ENCODE data around the gene PCSK1N. TPM values are rescaled to one million over a fixed set of nuclear protein-coding genes. Genes with fewer than 3 reads are reported as not detected.

The PCSK1N gene
- total and polyA plus RNA-seq, 9 of the 15 experiments (the other 6 are each of a cell fraction or from before 2014, with no cell fraction given), result 0.07 to 0.55 (median 0.54) TPM; not detected in 6

DNA sequence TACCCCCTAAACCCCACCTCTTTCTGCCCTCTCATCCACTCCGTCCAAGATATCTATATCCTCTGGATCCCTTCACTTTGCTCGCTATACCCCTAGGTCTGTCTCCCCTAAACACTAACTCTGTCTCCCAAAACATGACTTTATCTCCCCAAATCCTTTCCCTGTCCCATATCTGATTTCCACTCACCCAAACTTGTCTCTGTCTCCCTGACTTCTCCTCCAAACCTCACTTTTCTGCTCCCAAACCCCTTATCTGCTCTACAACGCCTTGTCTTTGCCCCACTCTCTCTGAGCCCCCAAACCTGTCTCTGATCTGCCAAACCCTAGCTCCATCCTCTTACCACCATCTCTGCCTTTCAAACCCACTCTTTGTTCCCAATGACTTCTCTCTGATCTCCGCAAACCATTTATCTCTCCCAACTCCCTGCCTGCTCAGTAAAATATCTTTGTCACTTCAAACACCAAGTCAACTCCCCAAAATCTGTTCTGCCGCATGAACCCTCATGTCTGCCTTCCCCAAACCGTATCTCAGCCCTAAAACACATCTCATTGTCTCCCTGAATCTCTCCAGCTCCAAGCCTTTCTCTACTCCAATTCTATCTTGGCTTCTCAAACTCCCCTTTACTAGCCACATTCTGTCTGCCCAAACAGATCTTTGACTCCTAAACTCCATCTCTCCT, 48.4 kb downstream of the PCSK1N start:
- H3K9me3 ChIP-seq (replicated peaks; ENCODE audit: control insufficient read depth, insufficient read depth, low read depth, low read length), result no peaks in the 10 kb centered on the region
- intact Hi-C loops (cut with micrococcal nuclease) (loop anchor here (5.0 kb wide), 1 partner anchor 90 kb away; the partner anchor contains the start of gene SUV39H1), in situ Hi-C loops (cut with MboI) (no loop called here)
- peaks cover 91% of the 10 kb centered on the region for H3K79me2 ChIP-seq (ENCODE audit: control insufficient read depth, insufficient read depth, low read length)
- no peaks in the 10 kb centered on the region for H4K20me1 ChIP-seq (replicated peaks; ENCODE audit: control insufficient read depth, insufficient read depth, low read length)
- H3K36me3 ChIP-seq (ENCODE audit: control insufficient read depth, insufficient read depth, low read length), result peaks cover 38% of the 10 kb centered on the region; the same call in 2 of the 3 replicates
- no peaks in the 10 kb centered on the region for H3K27me3 ChIP-seq (ENCODE audit: control insufficient read depth in 2 of 2, insufficient read depth in 2 of 2, low read length in 2 of 2)
- ChIA-PET POLR2A (interaction anchor here (0.5 to 1.5 kb wide), 2 partner anchors 14 to 88 kb away, joined by 4 to 6 read pairs; no protein-coding TSS in a partner anchor), CTCF (ENCODE audit: low intra/inter-chr PET ratio) (no interaction called here)
- peak overlapping the region; percentile 75 for H3K4me3 ChIP-seq
- BruUV-seq (replicated peaks), result no TSS peak
- FAIRE-seq (no peak), DNase-seq (ENCODE audit: extremely low read depth in 1 of 4, low spot score in 3 of 4) (no peak), ATAC-seq (no peak)
- peak overlapping the region; percentile 85 for H3K27ac ChIP-seq (ENCODE audit: extremely low read depth, low read depth, low read length)
- peaks cover 41 to 63% of the 10 kb centered on the region in 2 experiments; a peak in 4 of 5 replicates for H3K4me1 ChIP-seq (replicated peaks in 1 of 2; ENCODE audit: control insufficient read depth in 2 of 2, insufficient read depth in 2 of 2, low read length in 2 of 2)
- peak overlapping the region; percentile 94 for H3K9ac ChIP-seq (ENCODE audit: insufficient read depth in 1 of 2, low read depth in 2 of 2, low read length in 2 of 2)
- peak overlapping the region; percentile 93 for H3K4me2 ChIP-seq (ENCODE audit: insufficient read depth, low read length)
- H2AFZ ChIP-seq (ENCODE audit: low read depth, low read length), result no peak overlapping the region
- WGBS (ENCODE audit: insufficient coverage, low coverage, missing lambda C conversion rate), result 0% methylated on average over 4 of the region's 6 CpGs
- H3K9me1 ChIP-seq (ENCODE audit: control insufficient read depth, insufficient read depth, low read length), result no peaks in the 10 kb centered on the region
- TF ChIP-seq ARNT (IDR thresholded peaks at IDR 0.05) (0 out of 4 replicates have a peak, but pooled peaks of 1 of the 2 experiments have one; percentile 14), ARID1B (IDR thresholded peaks at IDR 0.05) (0 out of 2 replicates have a peak, but pooled peaks have one; percentile 27), NFRKB (IDR thresholded peaks at IDR 0.05; ENCODE audit: low read depth) (0 out of 2 replicates have a peak, but pooled peaks have one; percentile 25), IRF2 (CRISPR knock-in tag; IDR thresholded peaks at IDR 0.05) (no peak), ZNF707 (CRISPR knock-in tag; conservative IDR thresholded peaks at IDR 0.05) (no peak), OTX1 (CRISPR knock-in tag; IDR thresholded peaks at IDR 0.05) (no peak), CHD4 (IDR thresholded peaks at IDR 0.05; ENCODE audit: insufficient read depth, insufficient replicate concordance, low read depth, low read length, poor library complexity, severe bottlenecking) (no peak)
- TF ChIP-seq, protein P1, sequence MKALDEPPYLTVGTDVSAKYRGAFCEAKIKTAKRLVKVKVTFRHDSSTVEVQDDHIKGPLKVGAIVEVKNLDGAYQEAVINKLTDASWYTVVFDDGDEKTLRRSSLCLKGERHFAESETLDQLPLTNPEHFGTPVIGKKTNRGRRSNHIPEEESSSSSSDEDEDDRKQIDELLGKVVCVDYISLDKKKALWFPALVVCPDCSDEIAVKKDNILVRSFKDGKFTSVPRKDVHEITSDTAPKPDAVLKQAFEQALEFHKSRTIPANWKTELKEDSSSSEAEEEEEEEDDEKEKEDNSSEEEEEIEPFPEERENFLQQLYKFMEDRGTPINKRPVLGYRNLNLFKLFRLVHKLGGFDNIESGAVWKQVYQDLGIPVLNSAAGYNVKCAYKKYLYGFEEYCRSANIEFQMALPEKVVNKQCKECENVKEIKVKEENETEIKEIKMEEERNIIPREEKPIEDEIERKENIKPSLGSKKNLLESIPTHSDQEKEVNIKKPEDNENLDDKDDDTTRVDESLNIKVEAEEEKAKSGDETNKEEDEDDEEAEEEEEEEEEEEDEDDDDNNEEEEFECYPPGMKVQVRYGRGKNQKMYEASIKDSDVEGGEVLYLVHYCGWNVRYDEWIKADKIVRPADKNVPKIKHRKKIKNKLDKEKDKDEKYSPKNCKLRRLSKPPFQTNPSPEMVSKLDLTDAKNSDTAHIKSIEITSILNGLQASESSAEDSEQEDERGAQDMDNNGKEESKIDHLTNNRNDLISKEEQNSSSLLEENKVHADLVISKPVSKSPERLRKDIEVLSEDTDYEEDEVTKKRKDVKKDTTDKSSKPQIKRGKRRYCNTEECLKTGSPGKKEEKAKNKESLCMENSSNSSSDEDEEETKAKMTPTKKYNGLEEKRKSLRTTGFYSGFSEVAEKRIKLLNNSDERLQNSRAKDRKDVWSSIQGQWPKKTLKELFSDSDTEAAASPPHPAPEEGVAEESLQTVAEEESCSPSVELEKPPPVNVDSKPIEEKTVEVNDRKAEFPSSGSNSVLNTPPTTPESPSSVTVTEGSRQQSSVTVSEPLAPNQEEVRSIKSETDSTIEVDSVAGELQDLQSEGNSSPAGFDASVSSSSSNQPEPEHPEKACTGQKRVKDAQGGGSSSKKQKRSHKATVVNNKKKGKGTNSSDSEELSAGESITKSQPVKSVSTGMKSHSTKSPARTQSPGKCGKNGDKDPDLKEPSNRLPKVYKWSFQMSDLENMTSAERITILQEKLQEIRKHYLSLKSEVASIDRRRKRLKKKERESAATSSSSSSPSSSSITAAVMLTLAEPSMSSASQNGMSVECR (CRISPR knock-in tag; IDR thresholded peaks at IDR 0.05), result peak; percentile 8; the same call in 1 of the 2 replicates
- TF ChIP-seq, protein P2, sequence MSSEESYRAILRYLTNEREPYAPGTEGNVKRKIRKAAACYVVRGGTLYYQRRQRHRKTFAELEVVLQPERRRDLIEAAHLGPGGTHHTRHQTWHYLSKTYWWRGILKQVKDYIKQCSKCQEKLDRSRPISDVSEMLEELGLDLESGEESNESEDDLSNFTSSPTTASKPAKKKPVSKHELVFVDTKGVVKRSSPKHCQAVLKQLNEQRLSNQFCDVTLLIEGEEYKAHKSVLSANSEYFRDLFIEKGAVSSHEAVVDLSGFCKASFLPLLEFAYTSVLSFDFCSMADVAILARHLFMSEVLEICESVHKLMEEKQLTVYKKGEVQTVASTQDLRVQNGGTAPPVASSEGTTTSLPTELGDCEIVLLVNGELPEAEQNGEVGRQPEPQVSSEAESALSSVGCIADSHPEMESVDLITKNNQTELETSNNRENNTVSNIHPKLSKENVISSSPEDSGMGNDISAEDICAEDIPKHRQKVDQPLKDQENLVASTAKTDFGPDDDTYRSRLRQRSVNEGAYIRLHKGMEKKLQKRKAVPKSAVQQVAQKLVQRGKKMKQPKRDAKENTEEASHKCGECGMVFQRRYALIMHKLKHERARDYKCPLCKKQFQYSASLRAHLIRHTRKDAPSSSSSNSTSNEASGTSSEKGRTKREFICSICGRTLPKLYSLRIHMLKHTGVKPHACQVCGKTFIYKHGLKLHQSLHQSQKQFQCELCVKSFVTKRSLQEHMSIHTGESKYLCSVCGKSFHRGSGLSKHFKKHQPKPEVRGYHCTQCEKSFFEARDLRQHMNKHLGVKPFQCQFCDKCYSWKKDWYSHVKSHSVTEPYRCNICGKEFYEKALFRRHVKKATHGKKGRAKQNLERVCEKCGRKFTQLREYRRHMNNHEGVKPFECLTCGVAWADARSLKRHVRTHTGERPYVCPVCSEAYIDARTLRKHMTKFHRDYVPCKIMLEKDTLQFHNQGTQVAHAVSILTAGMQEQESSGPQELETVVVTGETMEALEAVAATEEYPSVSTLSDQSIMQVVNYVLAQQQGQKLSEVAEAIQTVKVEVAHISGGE (CRISPR knock-in tag; IDR thresholded peaks at IDR 0.05), result 0 out of 6 replicates have a peak, but pooled peaks of 1 of the 3 experiments have one; percentile 24
- TF ChIP-seq, protein P3, sequence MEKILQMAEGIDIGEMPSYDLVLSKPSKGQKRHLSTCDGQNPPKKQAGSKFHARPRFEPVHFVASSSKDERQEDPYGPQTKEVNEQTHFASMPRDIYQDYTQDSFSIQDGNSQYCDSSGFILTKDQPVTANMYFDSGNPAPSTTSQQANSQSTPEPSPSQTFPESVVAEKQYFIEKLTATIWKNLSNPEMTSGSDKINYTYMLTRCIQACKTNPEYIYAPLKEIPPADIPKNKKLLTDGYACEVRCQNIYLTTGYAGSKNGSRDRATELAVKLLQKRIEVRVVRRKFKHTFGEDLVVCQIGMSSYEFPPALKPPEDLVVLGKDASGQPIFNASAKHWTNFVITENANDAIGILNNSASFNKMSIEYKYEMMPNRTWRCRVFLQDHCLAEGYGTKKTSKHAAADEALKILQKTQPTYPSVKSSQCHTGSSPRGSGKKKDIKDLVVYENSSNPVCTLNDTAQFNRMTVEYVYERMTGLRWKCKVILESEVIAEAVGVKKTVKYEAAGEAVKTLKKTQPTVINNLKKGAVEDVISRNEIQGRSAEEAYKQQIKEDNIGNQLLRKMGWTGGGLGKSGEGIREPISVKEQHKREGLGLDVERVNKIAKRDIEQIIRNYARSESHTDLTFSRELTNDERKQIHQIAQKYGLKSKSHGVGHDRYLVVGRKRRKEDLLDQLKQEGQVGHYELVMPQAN (IDR thresholded peaks at IDR 0.05; ENCODE audit: borderline replicate concordance), result peak; percentile 22; the same call in 1 of the 2 replicates

Data from K562 (cell line).